Kidney glomerular epithelial cell (primary cell): ENCODE results near the gene PRDM15.
A peak's percentile ranks its signal among the peaks of the same experiment; 100 is the strongest.

Source experiments
- DNase-seq: peaks from one replicate; lab custom pipeline; 2025; lab: John Stamatoyannopoulos, UW

Gene PRDM15

GRCh38 chr21:41763398-41763931 lies 115.7 kb downstream of the PRDM15 start:
- no peak for DNase-seq

GRCh38 chr21:41762753-41763152 lies 116.4 kb downstream of the PRDM15 start:
- no peak for DNase-seq

GRCh38 chr21:41761934-41762635 lies 117.1 kb downstream of the PRDM15 start:
- no peak for DNase-seq

GRCh38 chr21:41761211-41761933 lies 117.8 kb downstream of the PRDM15 start:
- peak; percentile 7 for DNase-seq

- DNase-seq: no peak
Measured at GRCh38 chr21:41760411-41760810, 118.7 kb downstream of the PRDM15 start.

GRCh38 chr21:41759926-41760325 lies 119.2 kb downstream of the PRDM15 start:
- DNase-seq: no peak

GRCh38 chr21:41759214-41759840 lies 119.8 kb downstream of the PRDM15 start:
- DNase-seq: no peak

- no peak for DNase-seq
Measured at GRCh38 chr21:41758550-41758949, 120.6 kb downstream of the PRDM15 start.

- DNase-seq: no peak
Measured at GRCh38 chr21:41755934-41756773, 123.0 kb downstream of the PRDM15 start.

- DNase-seq: no peak
Measured at GRCh38 chr21:41755258-41755933, 123.7 kb downstream of the PRDM15 start.

GRCh38 chr21:41754479-41754891 lies 124.7 kb downstream of the PRDM15 start:
- no peak for DNase-seq

- DNase-seq: no peak
Measured at GRCh38 chr21:41753006-41753898, 125.9 kb downstream of the PRDM15 start.

GRCh38 chr21:41752231-41752681 lies 126.9 kb downstream of the PRDM15 start:
- no peak for DNase-seq

- no peak for DNase-seq
Measured at GRCh38 chr21:41751611-41752011, 127.5 kb downstream of the PRDM15 start.

- DNase-seq: peak; percentile 12
Measured at GRCh38 chr21:41750532-41751151, 128.5 kb downstream of the PRDM15 start.

GRCh38 chr21:41750051-41750450 lies 129.1 kb downstream of the PRDM15 start:
- no peak for DNase-seq

- no peak for DNase-seq
Measured at GRCh38 chr21:41749286-41749685, 129.9 kb downstream of the PRDM15 start.
